Loucy (cell line): ENCODE measurements around the gene TRAT1.

Source experiments
- H2AFZ ChIP-seq: fragments of 200-600 bp; sonication (generic); 2 replicates; pipeline ENCODE4 v1.6.0; 2016; ENCODE audit warnings: antibody characterized with exemption, mild to moderate bottlenecking, low read length, moderate library complexity
- H3F3A ChIP-seq: fragments of 200-600 bp; 2 replicates; pipeline ENCODE4 v1.6.0; 2016; ENCODE audit warnings: antibody characterized with exemption, low read depth, mild to moderate bottlenecking
- H3K27me3 ChIP-seq: fragments of 200-600 bp; sonication (generic); 2 replicates; pipeline ENCODE4 v1.6.1; 2014; ENCODE audit warnings: low read length, mild to moderate bottlenecking; ENCODE audit not compliant: insufficient read depth, poor library complexity, severe bottlenecking
- H3K36me3 ChIP-seq: fragments of 200-600 bp; sonication (generic); 2 replicates; pipeline ENCODE4 v1.6.1; 2016; ENCODE audit warnings: low read length; ENCODE audit not compliant: insufficient read depth
- H3K4me1 ChIP-seq: fragments of 200-600 bp; sonication (generic); 2 replicates; pipeline ENCODE4 v1.5.1; 2014; ENCODE audit warnings: low read length, mild to moderate bottlenecking; ENCODE audit not compliant: insufficient read depth, poor library complexity, severe bottlenecking
- H3K4me2 ChIP-seq: fragments of 200-600 bp; sonication (generic); 2 replicates; pipeline ENCODE4 v1.6.0; 2014; ENCODE audit warnings: antibody characterized with exemption, low read length, low read depth, mild to moderate bottlenecking; ENCODE audit not compliant: poor library complexity, severe bottlenecking
- H3K4me3 ChIP-seq: fragments of 200-600 bp; sonication (generic); 2 replicates; pipeline ENCODE4 v1.5.1; 2014; ENCODE audit warnings: low read length, mild to moderate bottlenecking, mixed read lengths; ENCODE audit not compliant: poor library complexity, severe bottlenecking
- H3K79me2 ChIP-seq: fragments of 200-600 bp; sonication (generic); 2 replicates; pipeline ENCODE4 v1.6.1; 2014; ENCODE audit warnings: low read length; ENCODE audit not compliant: insufficient read depth
- H3K9ac ChIP-seq: fragments of 200-600 bp; sonication (generic); 2 replicates; pipeline ENCODE4 v1.6.0; 2014; ENCODE audit warnings: mild to moderate bottlenecking, low read depth, low read length, moderate library complexity; ENCODE audit not compliant: poor library complexity, severe bottlenecking
- H3K9me2 ChIP-seq: fragments of 200-600 bp; sonication (generic); replicated peaks from 2 replicates; pipeline ENCODE4 v1.6.1; 2016; ENCODE audit warnings: low read depth, low read length, mixed read lengths
- H3K9me3 ChIP-seq: fragments of 200-600 bp; sonication (generic); 2 replicates; pipeline ENCODE4 v1.6.1; 2014; ENCODE audit warnings: mild to moderate bottlenecking, antibody characterized with exemption, low read length, low read depth; ENCODE audit not compliant: insufficient read depth
- H4K20me1 ChIP-seq: fragments of 200-600 bp; sonication (generic); 2 replicates; pipeline ENCODE4 v1.6.0; 2014; ENCODE audit warnings: antibody characterized with exemption, low read length, mild to moderate bottlenecking; ENCODE audit not compliant: insufficient read depth, poor library complexity, severe bottlenecking
- EZH2phosphoT487 ChIP-seq: fragments of 200-600 bp; IDR thresholded peaks from 2 replicates; pipeline ENCODE4 v1.6.1; 2018; ENCODE audit warnings: antibody characterized with exemption, mild to moderate bottlenecking, moderate library complexity, borderline replicate concordance

TRAT1 gene

GRCh38 chr3:108899530-108899929 lies 76.9 kb downstream of the TRAT1 start:
- Histone ChIP-seq H3K4me3 (no peak overlapping the region), H3K36me3 (no peaks in the 10 kb centered on the region)
- no peak for TF ChIP-seq EZH2phosphoT487

More at GRCh38 chr3:108899530-108899929, 76.9 kb downstream of the TRAT1 start:
- Histone ChIP-seq H3K4me1 (no peaks in the 10 kb centered on the region), H2AFZ (no peak overlapping the region), H3F3A (no peaks in the 10 kb centered on the region), H3K9ac (no peak overlapping the region), H3K79me2 (no peaks in the 10 kb centered on the region), H4K20me1 (no peaks in the 10 kb centered on the region), H3K4me2 (no peak overlapping the region), H3K9me2 (no peaks in the 10 kb centered on the region), H3K9me3 (no peaks in the 10 kb centered on the region), H3K27me3 (no peaks in the 10 kb centered on the region)
